A204.1 (cell line): Measurements from ENCODE around the gene SEMA4C.

Experiments
- FAIRE-seq: peaks from 2 replicates; lab custom pipeline; 2012; peaks lifted over from hg19 to GRCh38; lab: Jason Lieb, UNC

Gene SEMA4C

GRCh38 chr2:96881349-96882195, 11.7 kb upstream of the SEMA4C start:
- FAIRE-seq, result no peak

- FAIRE-seq, result no peak
These were observed 11.0 kb upstream of the SEMA4C start for GRCh38 chr2:96880891-96881273.

- no peak for FAIRE-seq
These were observed 9.7 kb upstream of the SEMA4C start for GRCh38 chr2:96879545-96880040.

GRCh38 chr2:96878796-96879544, 9.1 kb upstream of the SEMA4C start:
- FAIRE-seq, result no peak

DNA sequence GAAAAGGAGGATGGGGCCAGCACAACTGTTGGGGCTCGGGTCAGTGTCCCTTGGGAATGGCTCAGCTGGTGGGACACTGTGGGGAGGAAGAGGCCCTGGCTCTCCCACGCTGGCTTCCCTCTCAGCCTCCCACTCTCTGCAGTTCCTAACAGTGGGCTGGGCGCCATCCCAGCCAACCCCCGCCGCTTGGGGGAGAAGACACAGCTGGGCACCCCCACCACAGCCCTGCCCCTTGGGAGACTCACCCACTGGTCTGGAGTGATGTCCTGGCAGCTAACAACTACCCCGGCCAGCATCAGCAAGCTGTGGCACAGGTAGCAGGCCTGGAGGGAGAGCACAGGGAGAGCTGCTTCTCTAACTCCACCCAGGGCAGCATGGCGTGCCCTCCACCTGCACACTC, 8.3 kb upstream of the SEMA4C start:
- no peak for FAIRE-seq

- FAIRE-seq, result no peak
These were observed 7.8 kb upstream of the SEMA4C start for GRCh38 chr2:96877631-96878092.

DNA sequence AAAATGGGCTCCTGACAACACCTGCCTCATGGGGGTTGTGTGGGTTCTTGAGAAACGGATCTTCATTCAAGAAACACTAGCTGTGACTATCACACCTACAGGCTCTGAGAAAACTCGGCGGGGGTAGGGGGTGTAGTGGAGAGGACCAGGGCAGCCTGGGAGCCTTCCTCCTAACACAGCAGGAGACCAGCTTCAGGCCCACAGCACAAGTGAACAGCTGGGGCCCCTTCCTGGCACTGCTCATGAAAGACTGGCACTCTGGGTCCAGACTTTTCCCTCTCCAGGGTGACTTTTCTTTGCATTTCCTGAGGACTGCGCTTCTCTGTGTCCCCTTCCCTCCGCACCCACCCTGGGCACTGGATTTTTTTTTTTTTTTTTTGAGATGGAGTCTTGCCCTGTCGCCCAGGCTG, 7.2 kb upstream of the SEMA4C start:
- FAIRE-seq, result no peak

DNA sequence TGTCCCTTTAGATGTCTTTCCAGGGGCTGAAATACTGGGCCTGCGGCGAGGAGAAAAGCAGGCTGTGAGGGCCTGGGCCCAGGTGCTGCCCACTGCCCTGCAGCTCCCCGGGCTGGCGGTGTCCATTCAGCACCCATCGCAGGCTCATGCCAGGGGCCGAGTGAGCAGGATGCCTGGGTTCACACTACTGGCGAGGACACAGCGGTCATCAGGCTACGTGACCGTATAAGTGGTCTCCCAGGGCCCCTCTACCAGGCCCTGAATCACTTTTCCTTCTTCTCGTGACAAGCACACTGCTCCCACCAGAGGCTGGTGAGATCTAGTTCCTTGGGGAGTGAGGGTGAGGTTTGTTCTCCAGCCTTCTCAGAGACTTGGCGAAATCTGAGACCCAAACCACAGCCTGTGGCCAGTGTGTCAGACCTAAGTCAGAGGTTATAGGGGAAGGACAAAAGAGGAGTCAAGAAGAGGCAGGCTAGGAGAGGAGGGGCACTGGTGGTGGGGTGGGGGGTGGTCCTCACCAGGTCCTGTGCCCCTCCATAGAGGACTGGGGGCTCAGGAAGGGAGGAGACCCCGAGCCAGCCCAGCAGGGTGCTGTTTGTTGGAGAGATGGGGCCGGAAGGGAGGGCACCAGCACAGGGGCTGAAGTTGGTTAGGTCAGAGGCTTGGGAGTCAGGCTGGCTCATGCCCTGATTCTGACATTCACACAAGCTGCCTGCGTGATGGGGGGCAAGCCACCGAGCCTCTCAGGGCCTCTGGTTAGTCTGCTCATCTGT, 6.6 kb upstream of the SEMA4C start:
- no peak for FAIRE-seq

GRCh38 chr2:96875498-96876268, 5.8 kb upstream of the SEMA4C start:
- FAIRE-seq, result no peak

DNA sequence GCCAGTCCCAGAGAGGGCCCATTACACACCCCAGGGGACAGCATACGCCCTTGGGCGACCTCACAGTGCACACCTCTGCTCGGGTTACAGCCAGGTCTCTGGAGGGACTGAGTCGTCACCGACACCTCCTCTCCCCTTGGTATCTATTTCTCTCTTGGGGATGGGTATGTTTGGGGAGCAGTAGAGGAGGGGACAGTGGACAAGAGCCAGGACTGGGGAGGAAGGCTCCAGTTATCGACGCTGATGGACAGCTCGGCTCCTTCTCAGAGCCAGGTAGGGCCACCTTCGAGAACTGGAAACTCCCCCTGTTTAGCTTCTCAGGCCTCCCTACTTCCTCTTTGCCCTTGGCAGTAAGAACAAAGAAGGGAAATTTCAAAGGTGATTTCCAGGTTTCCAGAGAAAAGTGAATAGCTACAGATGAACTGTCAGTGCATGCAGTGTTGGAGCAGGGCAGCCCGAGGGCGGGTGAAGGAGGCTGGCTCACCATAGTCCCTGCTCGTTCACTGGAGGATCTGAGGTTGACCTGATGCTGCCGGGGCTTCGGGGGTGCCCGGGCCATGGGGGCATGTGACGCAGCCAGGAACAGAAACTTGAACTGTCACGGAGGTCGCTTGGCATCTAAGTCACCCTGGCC, 4.4 kb upstream of the SEMA4C start:
- FAIRE-seq, result no peak

DNA sequence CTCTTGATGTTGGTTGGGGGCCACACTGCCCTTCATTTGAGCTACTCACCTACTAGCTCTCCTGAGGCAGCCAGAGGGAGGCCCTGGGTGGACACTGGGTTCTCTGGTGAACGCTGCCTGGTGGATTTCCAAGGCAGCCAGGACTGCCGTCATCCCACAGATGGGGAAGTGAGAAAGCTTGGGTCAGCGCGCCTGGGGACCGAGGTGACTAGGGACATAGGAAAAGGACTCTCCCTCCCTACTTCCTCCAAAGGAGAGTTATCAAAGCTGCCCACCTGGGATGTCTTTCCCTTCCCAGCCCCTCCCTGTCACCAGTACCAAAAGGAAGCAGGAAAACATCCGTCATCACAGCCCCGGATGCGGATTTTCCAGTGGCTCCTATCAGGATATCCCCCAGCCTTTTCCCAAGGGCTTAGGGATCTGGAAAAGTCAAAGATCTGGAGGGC, 3.8 kb upstream of the SEMA4C start:
- FAIRE-seq, result no peak

DNA sequence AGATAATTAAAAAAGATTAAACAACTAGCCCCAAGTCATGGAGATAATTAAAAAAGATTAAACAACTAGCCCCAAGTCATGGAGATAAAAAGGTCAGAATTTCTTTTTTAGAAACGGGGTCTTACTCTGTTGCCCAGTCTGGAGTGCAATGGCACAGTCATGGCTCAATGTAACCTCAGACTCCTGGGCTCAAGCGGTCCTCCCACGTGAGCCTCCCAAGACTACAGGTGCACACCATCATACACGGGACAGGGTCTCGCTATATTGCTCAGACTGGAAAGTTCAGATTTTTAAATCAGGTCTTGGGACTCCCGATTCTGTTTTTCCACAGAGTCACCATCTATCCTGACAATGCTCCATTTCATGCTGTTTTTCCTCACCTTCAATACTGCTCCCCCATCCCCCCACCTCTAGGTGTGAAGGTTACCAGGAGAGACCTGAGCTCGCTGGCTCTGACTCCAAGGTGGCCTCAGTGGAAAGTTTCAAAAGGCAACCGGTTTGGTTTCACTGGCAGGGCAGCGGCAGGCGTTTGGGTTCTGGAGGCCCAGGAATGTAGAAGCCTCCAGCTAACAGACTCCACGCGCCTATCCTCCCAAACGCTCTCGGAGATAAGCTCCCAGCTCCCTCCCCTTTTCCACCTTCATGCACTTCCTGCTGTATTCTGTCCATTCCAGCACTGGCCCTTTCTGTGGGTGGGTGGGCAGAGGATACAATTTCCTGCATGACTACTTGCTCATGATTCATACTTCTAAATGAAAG, 2.9 kb upstream of the SEMA4C start:
- FAIRE-seq, result no peak

- FAIRE-seq, result no peak
These were observed 861 bp upstream of the SEMA4C start for GRCh38 chr2:96870626-96871255.

- no peak for FAIRE-seq
These were observed 529 bp downstream of the SEMA4C start for GRCh38 chr2:96869281-96869821.

DNA sequence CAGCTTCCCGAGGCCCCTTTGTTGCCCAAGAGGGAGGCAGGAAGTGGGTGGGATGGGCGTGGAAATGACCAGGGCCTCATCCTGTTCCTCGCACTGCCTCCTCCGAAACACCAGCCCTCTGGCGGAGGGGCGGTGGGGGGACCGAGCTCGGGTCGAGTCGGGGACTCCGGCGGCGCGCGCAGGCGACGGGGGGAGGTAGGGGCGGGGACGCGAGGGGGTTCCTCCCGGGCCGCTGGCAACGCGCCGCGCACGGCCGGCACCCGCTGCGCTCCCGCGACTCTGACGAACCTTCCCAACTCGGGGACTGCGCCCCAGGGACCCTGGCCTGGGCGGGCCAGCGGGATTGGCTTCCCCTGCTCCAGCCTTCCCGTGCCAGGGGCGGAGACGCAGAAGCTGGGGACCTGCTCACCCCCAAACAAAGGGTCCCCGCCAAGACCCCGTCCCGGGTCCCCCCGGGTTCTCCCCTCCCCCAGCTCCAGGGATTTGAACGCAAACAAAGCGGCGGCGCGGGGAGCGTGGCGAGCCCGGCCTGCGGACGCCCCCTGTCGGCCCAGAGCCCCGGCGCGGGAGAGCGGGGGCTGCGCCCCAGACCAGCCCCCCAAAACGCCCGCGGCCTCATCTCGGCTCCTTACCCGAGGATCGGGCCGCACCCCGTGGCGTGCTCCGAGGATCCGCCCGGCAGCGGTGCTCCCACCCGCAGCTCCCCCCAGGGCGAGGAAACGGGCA, 1.2 kb downstream of the SEMA4C start:
- FAIRE-seq, result no peak

GRCh38 chr2:96867756-96868554, 1.9 kb downstream of the SEMA4C start:
- no peak for FAIRE-seq

DNA sequence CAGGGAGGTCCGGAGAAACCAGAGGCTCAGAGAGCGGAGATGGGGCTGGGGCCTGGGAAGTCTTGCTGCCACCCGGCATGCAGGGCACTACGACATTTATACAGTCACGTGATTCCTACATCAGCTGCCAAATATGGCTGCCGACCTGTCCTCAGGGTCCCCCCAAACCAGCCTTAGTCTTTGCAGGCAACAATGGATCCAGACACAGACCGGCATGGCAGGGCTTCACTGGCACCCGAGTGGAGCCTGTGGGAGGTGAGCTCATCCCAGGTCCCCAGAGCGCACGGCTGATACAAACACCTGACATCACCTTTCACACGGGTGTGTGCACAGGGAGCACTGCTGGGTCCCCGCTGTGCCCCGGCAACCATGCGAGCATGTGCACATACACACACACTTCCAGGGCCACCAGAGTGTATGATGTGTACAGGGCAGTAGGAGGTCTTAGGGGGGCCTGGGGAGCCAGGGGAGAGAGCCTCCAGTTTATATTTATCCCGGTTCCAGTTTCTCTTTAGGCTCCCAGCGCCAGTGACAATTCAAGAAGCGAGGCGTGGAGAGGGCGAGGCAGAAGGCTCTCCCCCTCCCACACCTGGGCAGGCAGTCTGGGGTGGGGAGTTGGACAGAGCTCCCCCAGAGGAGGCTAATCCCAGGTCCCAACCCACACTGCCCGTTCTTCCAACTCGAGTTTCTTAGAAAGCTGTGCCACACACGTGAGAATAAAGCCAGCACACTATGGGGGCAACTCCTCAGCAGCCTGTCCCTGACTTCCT, 2.7 kb downstream of the SEMA4C start:
- FAIRE-seq, result no peak
